ENCODE data around the gene ANKRD37.
A peak's percentile ranks its signal among the peaks of the same experiment; 100 is the strongest.

ANKRD37 gene

GRCh38 chr4:185411849-185412248 is 15.2 kb downstream of the ANKRD37 start:
- Histone ChIP-seq H3K27ac (ENCODE audit: insufficient read depth, low read length, poor library complexity, severe bottlenecking) (no peak overlapping the region), H3K36me3 (ENCODE audit: control insufficient read depth, insufficient read depth, low read length) (peaks cover 22% of the 10 kb centered on the region), H3K4me3 (ENCODE audit: insufficient read depth, low read depth, low read length, poor library complexity, severe bottlenecking) (no peak overlapping the region), H3K27me3 (replicated peaks; ENCODE audit: control insufficient read depth, insufficient read depth, low read length, poor library complexity, severe bottlenecking) (no peaks in the 10 kb centered on the region), H3K9me3 (ENCODE audit: control insufficient read depth, low read length) (no peaks in the 10 kb centered on the region), H3K4me1 (ENCODE audit: control insufficient read depth, insufficient read depth, low read length, poor library complexity, severe bottlenecking) (no peaks in the 10 kb centered on the region)
- no peak for DNase-seq

- Histone ChIP-seq H3K4me1 (ENCODE audit: control insufficient read depth, insufficient read depth, low read length, poor library complexity, severe bottlenecking) (no peaks in the 10 kb centered on the region), H3K9me3 (ENCODE audit: control insufficient read depth, low read length) (no peaks in the 10 kb centered on the region), H3K27me3 (replicated peaks; ENCODE audit: control insufficient read depth, insufficient read depth, low read length, poor library complexity, severe bottlenecking) (no peaks in the 10 kb centered on the region), H3K36me3 (ENCODE audit: control insufficient read depth, insufficient read depth, low read length) (peaks cover 22% of the 10 kb centered on the region), H3K27ac (ENCODE audit: insufficient read depth, low read length, poor library complexity, severe bottlenecking) (no peak overlapping the region), H3K4me3 (ENCODE audit: insufficient read depth, low read depth, low read length, poor library complexity, severe bottlenecking) (no peak overlapping the region)
- DNase-seq = no peak
These were observed 15.8 kb downstream of the ANKRD37 start for GRCh38 chr4:185412412-185412811.

DNA sequence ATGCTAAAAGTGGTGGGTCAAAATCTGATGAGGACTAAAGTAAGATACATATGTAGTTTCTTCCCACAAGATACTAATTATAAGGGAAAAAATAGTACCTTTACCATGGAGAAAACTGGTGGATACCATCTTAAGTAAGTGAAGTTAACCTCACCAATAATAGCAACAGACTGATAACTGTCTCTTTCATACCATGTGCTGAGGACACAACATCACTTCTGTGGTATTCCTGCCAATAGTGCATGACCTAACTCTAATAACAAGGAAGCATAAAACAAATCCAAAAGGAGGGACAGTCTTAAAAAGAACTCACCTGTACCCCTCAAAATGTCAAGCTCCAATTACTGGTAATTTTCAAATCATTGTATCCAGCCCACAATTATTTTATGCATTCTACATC is 20.3 kb downstream of the ANKRD37 start:
- no peaks in the 10 kb centered on the region for H3K4me1 ChIP-seq (ENCODE audit: control insufficient read depth, insufficient read depth, low read length, poor library complexity, severe bottlenecking)
- H3K27ac ChIP-seq (ENCODE audit: insufficient read depth, low read length, poor library complexity, severe bottlenecking) = no peak overlapping the region
- H3K36me3 ChIP-seq (ENCODE audit: control insufficient read depth, insufficient read depth, low read length) = peaks cover 13% of the 10 kb centered on the region
- H3K4me3 ChIP-seq (ENCODE audit: insufficient read depth, low read depth, low read length, poor library complexity, severe bottlenecking) = no peak overlapping the region
- H3K27me3 ChIP-seq (replicated peaks; ENCODE audit: control insufficient read depth, insufficient read depth, low read length, poor library complexity, severe bottlenecking) = no peaks in the 10 kb centered on the region
- H3K9me3 ChIP-seq (ENCODE audit: control insufficient read depth, low read length) = no peaks in the 10 kb centered on the region
- no peak for DNase-seq

- H3K4me1 ChIP-seq (ENCODE audit: control insufficient read depth, insufficient read depth, low read length, poor library complexity, severe bottlenecking) = peaks cover 10% of the 10 kb centered on the region
- no peaks in the 10 kb centered on the region for H3K9me3 ChIP-seq (ENCODE audit: control insufficient read depth, low read length)
- H3K27ac ChIP-seq (ENCODE audit: insufficient read depth, low read length, poor library complexity, severe bottlenecking) = no peak overlapping the region
- no peaks in the 10 kb centered on the region for H3K27me3 ChIP-seq (replicated peaks; ENCODE audit: control insufficient read depth, insufficient read depth, low read length, poor library complexity, severe bottlenecking)
- H3K36me3 ChIP-seq (ENCODE audit: control insufficient read depth, insufficient read depth, low read length) = peaks cover 3% of the 10 kb centered on the region
- no peak overlapping the region for H3K4me3 ChIP-seq (ENCODE audit: insufficient read depth, low read depth, low read length, poor library complexity, severe bottlenecking)
- no peak for DNase-seq
These were observed 24.9 kb downstream of the ANKRD37 start for GRCh38 chr4:185421366-185422124.

- Histone ChIP-seq H3K4me1 (ENCODE audit: control insufficient read depth, insufficient read depth, low read length, poor library complexity, severe bottlenecking) (peaks cover 10% of the 10 kb centered on the region), H3K36me3 (ENCODE audit: control insufficient read depth, insufficient read depth, low read length) (no peaks in the 10 kb centered on the region), H3K27ac (ENCODE audit: insufficient read depth, low read length, poor library complexity, severe bottlenecking) (peak overlapping the region; percentile 99), H3K9me3 (ENCODE audit: control insufficient read depth, low read length) (no peaks in the 10 kb centered on the region), H3K27me3 (replicated peaks; ENCODE audit: control insufficient read depth, insufficient read depth, low read length, poor library complexity, severe bottlenecking) (no peaks in the 10 kb centered on the region), H3K4me3 (ENCODE audit: insufficient read depth, low read depth, low read length, poor library complexity, severe bottlenecking) (peak overlapping the region; percentile 78)
- no peak for DNase-seq
These were observed 28.4 kb downstream of the ANKRD37 start for GRCh38 chr4:185424905-185425646.

DNA sequence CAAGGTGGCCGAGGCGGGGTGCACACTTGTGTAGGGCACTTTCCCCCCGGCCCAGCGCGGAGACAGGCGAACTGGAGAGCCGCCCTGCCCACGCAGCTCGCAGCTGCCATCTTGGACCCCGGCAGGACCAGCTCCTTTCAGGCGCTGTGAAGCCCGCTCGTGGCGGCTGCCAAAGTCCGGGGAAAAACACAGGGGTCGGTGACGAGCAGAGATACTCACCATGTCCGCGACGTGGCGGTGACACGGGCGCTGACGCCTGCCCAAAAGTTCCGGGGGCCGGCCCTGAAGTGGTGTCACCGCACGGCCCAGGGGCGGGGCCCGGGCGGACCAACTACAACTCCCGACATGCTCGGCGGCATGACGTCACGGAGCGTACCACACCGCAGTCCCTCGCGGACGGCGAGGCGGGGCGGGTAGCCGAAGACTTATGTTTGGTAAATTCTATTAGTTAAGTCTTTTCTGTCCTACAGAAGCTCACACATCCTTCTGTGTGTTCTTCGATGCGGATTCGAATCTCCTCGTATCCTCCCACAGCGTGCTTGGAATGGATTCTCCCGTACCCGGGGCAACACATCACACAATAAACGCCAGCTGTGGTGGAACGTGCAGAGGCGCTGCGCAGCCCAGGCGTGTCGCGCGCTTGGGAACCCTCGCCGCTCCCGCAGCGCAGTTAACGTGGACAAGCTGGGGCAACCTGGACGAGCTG is 29.2 kb downstream of the ANKRD37 start, which contains the start of gene UFSP2:
Gene UFSP2 (minus strand): TSS at position 318 of the 706 bp plus-strand sequence. CDS start 96 bp downstream, at position 222.
- Histone ChIP-seq H3K27me3 (replicated peaks; ENCODE audit: control insufficient read depth, insufficient read depth, low read length, poor library complexity, severe bottlenecking) (no peaks in the 10 kb centered on the region), H3K9me3 (ENCODE audit: control insufficient read depth, low read length) (no peaks in the 10 kb centered on the region), H3K27ac (ENCODE audit: insufficient read depth, low read length, poor library complexity, severe bottlenecking) (peak within 1 kb of the TSS; percentile 99), H3K4me3 (ENCODE audit: insufficient read depth, low read depth, low read length, poor library complexity, severe bottlenecking) (peak within 1 kb of the TSS; percentile 78), H3K4me1 (ENCODE audit: control insufficient read depth, insufficient read depth, low read length, poor library complexity, severe bottlenecking) (peaks cover 10% of the 10 kb centered on the region), H3K36me3 (ENCODE audit: control insufficient read depth, insufficient read depth, low read length) (no peaks in the 10 kb centered on the region)
- peak; percentile 81 to 88 (median 83) for DNase-seq

GRCh38 chr4:185426960-185427688 is 30.5 kb downstream of the ANKRD37 start:
- no peak overlapping the region for H3K27ac ChIP-seq (ENCODE audit: insufficient read depth, low read length, poor library complexity, severe bottlenecking)
- no peaks in the 10 kb centered on the region for H3K9me3 ChIP-seq (ENCODE audit: control insufficient read depth, low read length)
- no peak for DNase-seq
- no peak overlapping the region for H3K4me3 ChIP-seq (ENCODE audit: insufficient read depth, low read depth, low read length, poor library complexity, severe bottlenecking)
- no peaks in the 10 kb centered on the region for H3K27me3 ChIP-seq (replicated peaks; ENCODE audit: control insufficient read depth, insufficient read depth, low read length, poor library complexity, severe bottlenecking)
- peaks cover 10% of the 10 kb centered on the region for H3K4me1 ChIP-seq (ENCODE audit: control insufficient read depth, insufficient read depth, low read length, poor library complexity, severe bottlenecking)
- no peaks in the 10 kb centered on the region for H3K36me3 ChIP-seq (ENCODE audit: control insufficient read depth, insufficient read depth, low read length)

GRCh38 chr4:185429660-185430059 is 33.0 kb downstream of the ANKRD37 start:
- no peaks in the 10 kb centered on the region for H3K27me3 ChIP-seq (replicated peaks; ENCODE audit: control insufficient read depth, insufficient read depth, low read length, poor library complexity, severe bottlenecking)
- H3K27ac ChIP-seq (ENCODE audit: insufficient read depth, low read length, poor library complexity, severe bottlenecking) = no peak overlapping the region
- H3K36me3 ChIP-seq (ENCODE audit: control insufficient read depth, insufficient read depth, low read length) = no peaks in the 10 kb centered on the region
- no peak for DNase-seq
- peaks cover 9% of the 10 kb centered on the region for H3K4me1 ChIP-seq (ENCODE audit: control insufficient read depth, insufficient read depth, low read length, poor library complexity, severe bottlenecking)
- no peak overlapping the region for H3K4me3 ChIP-seq (ENCODE audit: insufficient read depth, low read depth, low read length, poor library complexity, severe bottlenecking)
- no peaks in the 10 kb centered on the region for H3K9me3 ChIP-seq (ENCODE audit: control insufficient read depth, low read length)

- H3K27me3 ChIP-seq (replicated peaks; ENCODE audit: control insufficient read depth, insufficient read depth, low read length, poor library complexity, severe bottlenecking) = no peaks in the 10 kb centered on the region
- H3K27ac ChIP-seq (ENCODE audit: insufficient read depth, low read length, poor library complexity, severe bottlenecking) = no peak overlapping the region
- H3K4me3 ChIP-seq (ENCODE audit: insufficient read depth, low read depth, low read length, poor library complexity, severe bottlenecking) = no peak overlapping the region
- no peak for DNase-seq
- H3K36me3 ChIP-seq (ENCODE audit: control insufficient read depth, insufficient read depth, low read length) = no peaks in the 10 kb centered on the region
- no peaks in the 10 kb centered on the region for H3K4me1 ChIP-seq (ENCODE audit: control insufficient read depth, insufficient read depth, low read length, poor library complexity, severe bottlenecking)
- no peaks in the 10 kb centered on the region for H3K9me3 ChIP-seq (ENCODE audit: control insufficient read depth, low read length)
These were observed 38.8 kb downstream of the ANKRD37 start for GRCh38 chr4:185435466-185435865.
